ENCODE results near the gene SEC11A.

The SEC11A gene

GRCh38 chr15:84725001-84725491 lies 9.1 kb upstream of the SEC11A start:
- in situ Hi-C loops (cut with MboI; ENCODE audit: low sequenced_read_pairs, unreplicated experiment), result no loop called here
- TF ChIP-seq CTCF (IDR thresholded peaks at IDR 0.05; ENCODE audit: borderline replicate concordance, control extremely low read depth, extremely low read depth, insufficient read depth, missing control alignments), result no peak
- DNase-seq (ENCODE audit: low spot score), result peak; percentile 49

GRCh38 chr15:84722628-84723027 lies 6.7 kb upstream of the SEC11A start:
- in situ Hi-C loops (cut with MboI; ENCODE audit: low sequenced_read_pairs, unreplicated experiment), result no loop called here
- no peak for TF ChIP-seq CTCF (IDR thresholded peaks at IDR 0.05; ENCODE audit: borderline replicate concordance, control extremely low read depth, extremely low read depth, insufficient read depth, missing control alignments)
- DNase-seq (ENCODE audit: low spot score), result no peak

- in situ Hi-C loops (cut with MboI; ENCODE audit: low sequenced_read_pairs, unreplicated experiment), result no loop called here
- DNase-seq (ENCODE audit: low spot score), result no peak
- TF ChIP-seq CTCF (IDR thresholded peaks at IDR 0.05; ENCODE audit: borderline replicate concordance, control extremely low read depth, extremely low read depth, insufficient read depth, missing control alignments), result no peak
These were observed 5.4 kb upstream of the SEC11A start for GRCh38 chr15:84721371-84721770.

- peak; percentile 24 for DNase-seq (ENCODE audit: low spot score)
- in situ Hi-C loops (cut with MboI; ENCODE audit: low sequenced_read_pairs, unreplicated experiment), result no loop called here
- no peak for TF ChIP-seq CTCF (IDR thresholded peaks at IDR 0.05; ENCODE audit: borderline replicate concordance, control extremely low read depth, extremely low read depth, insufficient read depth, missing control alignments)
These were observed 401 bp downstream of the SEC11A start for GRCh38 chr15:84715441-84716035.

- DNase-seq (ENCODE audit: low spot score), result no peak
- in situ Hi-C loops (cut with MboI; ENCODE audit: low sequenced_read_pairs, unreplicated experiment), result no loop called here
- no peak for TF ChIP-seq CTCF (IDR thresholded peaks at IDR 0.05; ENCODE audit: borderline replicate concordance, control extremely low read depth, extremely low read depth, insufficient read depth, missing control alignments)
These were observed 1.1 kb downstream of the SEC11A start for GRCh38 chr15:84714821-84715220.

- in situ Hi-C loops (cut with MboI; ENCODE audit: low sequenced_read_pairs, unreplicated experiment), result no loop called here
- DNase-seq (ENCODE audit: low spot score), result no peak
- TF ChIP-seq CTCF (IDR thresholded peaks at IDR 0.05; ENCODE audit: borderline replicate concordance, control extremely low read depth, extremely low read depth, insufficient read depth, missing control alignments), result no peak
These were observed 1.6 kb downstream of the SEC11A start for GRCh38 chr15:84714372-84714771.
